Measurements from ENCODE around the gene ADGRL3.
"Not testable (repeated sequence)": the region's sequence is repeated elsewhere in the genome, so short reads cannot be mapped to it uniquely, and the experiment has no call there.

ADGRL3 gene

DNA sequence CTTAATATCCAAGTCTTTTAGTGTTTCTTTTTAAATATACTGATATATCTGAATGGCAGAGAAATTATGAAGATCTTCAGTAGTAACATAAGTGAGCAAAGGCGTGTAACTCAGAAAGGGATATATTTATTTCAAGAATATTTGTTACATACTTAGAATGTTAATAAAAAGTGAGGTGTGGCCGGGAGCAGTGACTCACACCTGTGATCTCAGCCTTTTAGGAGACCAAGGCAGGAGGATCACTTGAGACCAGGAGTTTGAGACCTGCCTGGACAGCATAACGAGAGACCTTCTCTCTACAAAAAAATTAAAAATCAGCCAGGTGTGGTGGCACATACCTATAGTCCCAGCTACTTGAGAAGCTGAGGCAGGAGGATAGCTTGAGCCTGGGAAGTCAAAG lies 651.0 kb downstream of the ADGRL3 start:
- no peak for DNase-seq

DNA sequence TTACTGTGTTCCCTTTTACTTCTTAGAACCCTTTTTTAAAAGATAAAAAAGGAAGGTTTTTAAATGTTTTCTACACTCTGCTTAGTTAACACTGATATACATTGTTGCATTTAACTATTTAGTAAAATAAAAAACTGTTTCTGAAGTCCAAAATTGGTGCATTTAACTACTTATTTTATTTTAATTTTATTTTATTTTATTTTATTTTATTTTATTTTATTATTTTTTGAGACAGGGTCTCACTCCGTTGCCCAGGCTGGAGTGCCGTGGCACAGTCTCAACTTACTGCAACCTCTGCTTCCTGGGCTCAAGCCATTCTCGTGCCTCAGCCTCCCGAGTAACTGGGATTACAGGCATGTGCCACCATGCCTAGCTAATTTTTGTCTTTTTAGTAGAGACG lies 652.0 kb downstream of the ADGRL3 start:
- not testable (repeated sequence) for DNase-seq

DNA sequence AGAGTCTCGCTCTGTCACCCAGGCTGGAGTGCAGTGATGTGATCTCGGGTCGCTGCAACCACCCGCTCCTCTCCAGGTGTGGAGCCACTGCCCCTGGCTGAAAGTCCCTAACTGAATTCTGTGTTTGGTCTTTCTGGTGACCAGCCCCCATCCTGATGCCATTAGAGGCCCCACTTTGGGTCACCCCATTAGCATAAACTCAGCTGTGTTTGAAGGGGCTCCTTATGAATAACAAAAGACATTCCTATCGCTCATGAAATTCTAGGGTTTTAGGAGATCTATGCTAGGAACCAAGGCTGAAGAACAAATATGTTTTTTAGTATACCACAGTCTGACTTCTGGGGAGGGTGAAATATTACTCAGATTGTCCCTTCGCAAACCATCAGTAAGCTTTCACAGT lies 652.9 kb downstream of the ADGRL3 start:
- no peak for DNase-seq

DNA sequence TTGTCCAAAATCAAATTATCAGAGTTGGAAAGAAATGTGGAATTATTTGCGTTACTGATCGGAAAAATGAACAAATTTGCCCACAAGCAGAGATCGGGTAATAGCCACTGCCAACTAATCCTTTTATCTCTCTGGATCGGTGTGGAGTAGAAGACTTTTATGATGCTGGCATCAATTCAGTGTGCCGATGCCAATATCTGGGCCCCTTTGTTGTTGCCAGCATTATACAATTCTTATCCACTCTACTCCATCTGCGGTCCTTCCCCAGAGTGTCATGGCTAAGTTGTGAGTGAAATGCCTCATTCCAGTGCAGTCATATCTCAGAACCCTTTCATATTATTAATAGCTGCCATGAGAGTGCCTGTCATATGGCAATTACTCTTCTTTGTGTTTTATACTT lies 660.2 kb downstream of the ADGRL3 start:
- no peak for DNase-seq

DNA sequence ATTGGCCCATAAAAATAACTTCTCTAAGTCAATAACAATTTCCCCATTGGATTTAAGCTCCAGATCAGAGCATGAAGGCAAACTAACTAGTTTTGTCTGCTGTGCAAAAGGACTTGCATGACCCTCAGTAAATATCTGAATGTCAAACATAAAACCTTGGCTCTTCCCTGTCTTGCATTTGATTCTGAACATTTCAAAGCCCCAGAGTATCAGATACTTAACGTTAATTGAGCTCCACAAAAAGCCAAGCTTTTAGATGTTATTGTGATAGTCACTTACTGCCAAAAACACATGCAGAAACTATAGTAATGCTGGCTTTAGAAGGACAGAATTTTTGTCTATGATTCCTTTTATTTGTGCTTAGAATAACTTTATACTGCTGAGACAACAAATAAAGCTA lies 664.2 kb downstream of the ADGRL3 start:
- no peak for DNase-seq

DNA sequence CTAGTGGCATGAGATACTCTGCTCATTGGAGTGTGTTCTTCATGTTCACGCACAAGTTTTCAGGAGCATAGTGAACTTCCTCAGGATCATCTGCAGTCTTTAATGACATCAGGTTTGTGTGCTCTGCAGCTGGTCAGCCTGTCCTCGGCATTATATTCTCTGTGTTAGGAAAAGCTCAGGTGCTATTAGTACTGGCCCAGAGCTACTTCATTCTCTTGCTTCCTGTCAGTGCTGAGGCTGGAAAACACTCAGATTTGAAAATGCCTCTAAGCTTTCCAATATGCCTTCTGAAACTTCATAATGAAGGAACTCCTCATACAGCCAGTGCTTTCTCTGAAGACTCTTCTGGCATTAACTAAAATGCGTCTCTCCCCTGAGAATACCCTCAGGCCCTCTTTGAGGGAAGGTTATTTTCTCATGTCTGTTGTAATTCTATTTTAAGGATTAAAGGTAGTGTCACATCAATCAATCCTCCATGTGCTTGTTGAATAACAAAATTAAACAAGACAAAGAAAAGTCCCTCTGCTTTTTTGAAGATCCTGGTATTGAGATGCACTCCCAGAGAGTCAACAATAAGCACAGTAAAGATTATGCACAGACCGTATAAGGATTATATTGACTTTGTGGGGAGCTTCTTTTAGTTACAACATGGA lies 666.4 kb downstream of the ADGRL3 start:
- DNase-seq, result no peak

DNA sequence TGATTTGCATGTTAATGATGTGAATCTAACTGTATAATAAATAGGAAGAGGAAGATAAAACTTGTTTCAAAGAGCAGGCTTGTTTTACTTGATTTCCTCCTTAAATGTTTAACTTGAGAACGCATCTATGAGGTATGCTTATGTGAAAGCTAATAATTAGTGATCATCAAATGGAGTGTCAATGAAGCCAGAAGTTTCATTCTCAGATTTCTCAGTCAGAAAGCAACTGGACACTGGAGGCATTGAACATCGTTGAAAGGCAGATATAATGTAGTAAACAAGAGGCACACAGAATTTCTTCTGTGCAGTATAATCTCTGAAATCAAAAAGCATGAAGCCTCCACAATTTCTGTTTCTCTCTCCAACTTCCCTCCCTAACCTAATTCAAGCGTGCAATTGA lies 672.9 kb downstream of the ADGRL3 start:
- no peak for DNase-seq

DNA sequence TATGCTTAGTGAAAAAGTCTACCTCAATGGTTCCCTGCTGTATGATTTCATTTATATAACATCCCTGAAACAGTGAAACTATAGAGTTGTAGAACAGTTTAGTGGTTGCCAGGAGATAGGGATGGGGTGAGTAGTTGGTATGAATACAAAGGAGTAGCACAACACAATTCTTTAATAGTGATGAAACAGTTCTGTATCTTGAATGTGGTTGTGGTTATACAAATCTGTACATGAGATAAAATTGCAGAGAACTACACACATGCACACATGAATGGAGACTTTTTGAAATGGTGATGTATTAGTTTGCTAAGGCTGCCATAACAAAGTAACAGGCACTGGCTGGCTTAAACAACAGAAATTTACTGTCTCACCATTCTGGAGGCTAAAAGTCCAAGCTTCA lies 677.1 kb downstream of the ADGRL3 start:
- DNase-seq, result no peak

DNA sequence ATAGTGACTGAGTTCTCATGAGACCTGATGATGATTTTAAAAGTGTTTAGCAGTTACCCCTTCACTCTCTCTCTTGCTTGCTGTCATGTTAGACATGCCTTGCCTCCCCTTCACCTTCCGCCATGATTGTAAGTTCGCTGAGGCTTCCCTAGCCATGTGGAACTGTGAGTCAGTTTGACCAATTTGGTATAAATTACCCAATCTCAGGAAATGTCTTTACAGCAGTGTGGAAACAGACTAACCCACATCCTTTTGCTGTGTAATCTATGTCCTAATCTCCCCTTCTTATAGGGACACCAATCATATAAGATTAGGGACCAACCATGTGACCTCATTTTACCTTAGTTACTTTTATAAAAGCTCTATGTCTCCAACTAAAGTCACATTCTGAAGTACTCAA lies 677.8 kb downstream of the ADGRL3 start:
- no peak for DNase-seq

DNA sequence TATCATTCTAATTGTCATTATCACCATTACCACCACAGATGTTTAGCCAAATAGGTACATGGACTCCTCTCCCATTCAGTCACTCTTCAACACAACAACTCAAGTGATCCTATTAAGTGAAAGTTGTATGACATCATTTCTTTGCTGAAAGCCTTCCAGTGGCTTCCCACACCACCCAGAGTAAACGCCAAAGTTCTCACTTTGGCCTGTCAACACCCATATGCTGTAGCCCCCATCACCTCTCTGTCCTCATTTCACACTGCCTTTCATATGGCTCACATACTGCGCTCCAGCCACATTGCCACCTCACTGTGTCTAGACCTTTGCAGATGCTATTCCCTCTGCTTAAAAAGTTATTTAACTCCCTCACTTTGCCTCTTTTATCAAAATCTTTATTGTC lies 682.3 kb downstream of the ADGRL3 start:
- no peak for DNase-seq

DNA sequence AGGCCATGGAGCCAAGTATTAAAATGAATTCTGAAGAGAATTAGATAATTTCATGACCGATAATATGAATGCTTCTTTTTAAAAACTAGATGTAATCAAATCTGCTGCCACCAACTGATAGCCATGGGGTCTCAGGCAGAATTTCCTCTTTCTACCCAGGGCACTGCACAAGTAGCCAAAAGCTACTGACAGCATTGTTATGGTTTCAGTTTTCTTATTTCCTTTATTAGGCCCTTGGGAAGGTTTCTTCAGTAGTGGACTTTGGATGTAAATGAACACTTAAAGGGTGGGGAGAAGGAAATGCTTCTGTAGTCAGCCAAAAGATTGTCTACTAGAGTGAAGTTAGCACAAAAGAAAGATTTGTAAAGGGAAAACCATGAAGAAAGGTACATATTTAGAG lies 686.0 kb downstream of the ADGRL3 start:
- DNase-seq, result no peak

DNA sequence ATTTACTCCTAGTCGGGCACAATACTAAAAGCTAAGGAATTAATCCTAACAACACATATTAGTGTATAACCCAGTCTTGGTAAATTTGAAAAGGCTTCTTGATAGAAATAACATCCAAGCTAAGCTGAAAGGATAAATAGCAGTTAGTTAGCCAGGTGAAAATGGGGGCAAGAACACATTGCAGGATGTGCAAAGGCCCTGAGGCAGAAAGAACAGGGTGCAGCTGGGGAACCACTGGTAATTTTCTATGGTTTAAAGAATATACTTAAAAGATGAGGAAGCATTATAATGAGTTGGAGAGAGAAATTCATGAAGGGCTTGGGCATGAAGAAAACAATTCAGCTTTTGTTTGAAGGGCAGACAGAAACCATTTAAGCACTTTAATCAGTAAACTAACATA lies 689.0 kb downstream of the ADGRL3 start:
- DNase-seq, result no peak

DNA sequence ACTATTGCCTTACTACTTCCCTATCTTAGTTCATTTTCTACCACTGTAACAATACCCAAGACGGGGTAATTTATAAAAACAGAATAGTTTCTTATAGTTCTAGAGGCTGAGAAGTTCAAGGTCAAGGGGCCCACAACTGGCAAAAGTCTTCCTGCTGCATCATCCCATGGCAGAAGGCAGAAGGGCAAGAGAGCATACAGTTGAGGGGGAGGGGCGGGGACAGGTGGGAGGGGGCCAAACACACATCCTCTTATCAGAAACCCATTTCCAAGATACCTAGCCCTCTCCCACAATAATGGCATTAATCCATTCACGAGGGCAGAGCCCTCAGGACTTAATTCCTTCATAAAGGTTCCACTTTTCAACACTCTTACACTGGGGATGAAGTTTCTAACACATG lies 690.2 kb downstream of the ADGRL3 start:
- no peak for DNase-seq

DNA sequence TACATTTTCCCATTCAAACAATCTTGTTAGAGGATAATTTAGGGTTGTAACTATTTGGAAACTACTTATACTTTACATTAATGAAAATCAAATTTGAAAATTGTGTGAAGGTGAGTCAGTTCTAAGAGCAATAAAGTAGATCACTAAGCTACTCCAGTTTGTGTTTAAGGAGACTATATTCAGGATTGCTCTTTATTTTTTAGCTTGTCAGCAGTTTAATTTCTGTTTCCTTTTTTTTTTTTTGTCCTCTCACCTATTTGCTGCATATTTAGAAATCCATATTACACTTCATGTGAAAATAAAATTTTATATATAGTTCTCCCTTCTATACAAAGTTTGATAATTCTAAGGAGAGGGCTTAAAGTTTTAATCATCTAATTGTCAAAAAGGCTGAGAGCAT lies 691.8 kb downstream of the ADGRL3 start:
- DNase-seq, result no peak

DNA sequence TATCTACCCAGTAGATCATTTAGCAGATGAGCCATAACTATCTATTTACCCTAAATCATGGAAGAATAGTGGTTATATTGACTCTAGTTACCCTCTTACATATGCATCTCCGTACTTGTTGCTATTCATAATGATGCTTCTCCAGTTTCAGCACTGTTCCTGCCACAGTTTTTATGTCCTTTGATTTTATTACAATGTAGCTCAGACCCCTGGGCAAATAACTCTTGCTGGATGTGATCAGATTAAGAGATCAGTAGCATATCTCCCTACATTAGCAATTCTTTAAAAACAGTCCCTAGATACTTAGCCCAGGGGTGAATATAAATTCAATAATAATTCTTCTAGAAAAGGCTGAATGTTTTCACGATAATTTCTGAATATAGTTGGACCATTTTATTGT lies 696.5 kb downstream of the ADGRL3 start:
- DNase-seq, result no peak

DNA sequence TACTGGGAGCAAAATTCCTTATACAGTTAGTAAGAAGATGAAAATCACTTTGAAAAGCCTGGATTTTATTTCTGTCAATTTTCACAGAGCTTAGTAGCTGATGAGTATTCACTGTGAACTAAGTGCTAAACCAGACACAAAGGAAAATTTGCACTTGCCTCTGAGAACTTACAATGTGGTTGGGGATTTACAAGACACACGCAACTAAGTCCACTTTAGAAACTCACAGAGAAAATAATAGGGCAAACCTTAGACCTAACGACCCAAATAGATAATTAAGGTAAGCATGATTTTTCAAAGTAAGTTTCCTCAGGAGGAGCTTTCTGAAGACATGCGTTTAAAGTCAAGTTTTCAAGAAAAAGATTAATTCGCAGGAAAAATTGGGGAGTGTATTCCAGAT lies 708.9 kb downstream of the ADGRL3 start:
- no peak for DNase-seq

DNA sequence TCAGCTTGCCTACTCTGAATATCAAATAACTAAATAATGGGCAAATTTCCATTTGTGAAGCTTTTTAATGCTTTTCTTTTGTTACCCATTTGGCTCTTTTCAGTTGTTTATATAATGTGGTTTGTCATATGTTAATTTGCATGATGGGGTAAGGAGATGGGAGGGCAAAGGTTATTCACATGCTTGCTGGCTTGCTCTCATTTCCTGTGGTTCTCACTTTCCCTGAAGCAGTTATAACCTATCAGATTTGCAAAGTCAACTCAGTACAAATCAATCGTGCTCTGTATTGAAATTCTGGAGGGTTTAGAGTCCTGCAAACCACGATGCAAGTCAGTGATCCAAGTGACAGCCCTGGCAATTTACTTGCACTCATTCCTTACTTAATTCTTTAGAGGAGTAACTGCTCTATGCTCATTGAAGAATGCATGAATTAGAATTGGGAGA lies 711.2 kb downstream of the ADGRL3 start:
- no peak for DNase-seq

DNA sequence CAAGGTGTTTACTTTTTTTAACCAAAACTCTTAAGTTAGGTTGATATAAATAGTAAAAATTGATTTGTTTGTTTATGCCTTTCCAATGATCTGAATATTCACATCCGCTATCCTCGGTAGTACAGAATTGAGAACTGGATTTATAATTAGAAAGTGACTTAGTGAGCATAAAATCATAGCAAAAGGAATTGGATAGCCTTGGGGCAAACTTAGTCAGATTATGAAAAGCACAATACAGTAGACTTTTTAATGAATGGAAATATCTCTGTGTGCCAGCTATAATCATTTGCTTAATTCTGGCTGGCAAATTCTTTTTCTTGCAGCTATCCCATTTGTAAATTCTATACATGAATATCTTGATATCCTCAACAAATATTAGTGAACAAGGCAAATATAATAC lies 713.5 kb downstream of the ADGRL3 start:
- no peak for DNase-seq

DNA sequence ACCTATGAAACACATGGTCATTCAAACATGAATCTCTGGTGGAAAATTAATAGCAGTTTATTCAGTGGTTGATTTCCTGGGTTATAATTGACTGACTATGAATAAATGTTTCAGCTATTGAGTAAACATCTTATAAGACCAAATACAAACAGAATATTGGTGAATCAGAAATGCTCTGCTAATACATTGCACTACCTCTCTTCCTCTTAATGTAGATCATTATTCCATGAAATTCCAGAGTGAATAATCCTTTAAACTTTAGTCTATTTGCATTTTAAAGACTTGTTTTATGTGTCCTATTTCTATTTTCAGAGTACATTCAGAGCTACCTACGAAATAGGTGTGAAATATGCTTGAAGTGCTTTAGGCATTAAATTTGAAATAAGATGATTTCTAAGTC lies 715.4 kb downstream of the ADGRL3 start:
- no peak for DNase-seq

DNA sequence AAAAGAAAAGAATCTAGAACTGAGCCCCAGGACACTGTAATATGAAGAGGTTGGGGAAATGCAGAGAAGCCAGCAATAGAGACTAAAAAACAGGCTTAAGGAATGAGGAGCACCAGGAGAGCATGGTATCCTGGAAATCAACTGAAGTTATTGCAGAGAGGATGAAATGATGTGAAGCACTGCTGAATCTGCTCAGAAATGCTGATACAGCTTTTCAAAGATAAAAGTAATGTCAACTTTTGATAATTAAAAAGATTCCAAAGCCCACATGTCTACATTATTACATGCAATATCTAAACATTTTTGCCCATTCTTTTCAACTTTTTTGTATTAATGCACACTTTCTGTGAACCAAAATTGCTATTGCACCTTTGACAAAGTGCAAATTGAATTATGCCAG lies 718.4 kb downstream of the ADGRL3 start:
- DNase-seq, result no peak

DNA sequence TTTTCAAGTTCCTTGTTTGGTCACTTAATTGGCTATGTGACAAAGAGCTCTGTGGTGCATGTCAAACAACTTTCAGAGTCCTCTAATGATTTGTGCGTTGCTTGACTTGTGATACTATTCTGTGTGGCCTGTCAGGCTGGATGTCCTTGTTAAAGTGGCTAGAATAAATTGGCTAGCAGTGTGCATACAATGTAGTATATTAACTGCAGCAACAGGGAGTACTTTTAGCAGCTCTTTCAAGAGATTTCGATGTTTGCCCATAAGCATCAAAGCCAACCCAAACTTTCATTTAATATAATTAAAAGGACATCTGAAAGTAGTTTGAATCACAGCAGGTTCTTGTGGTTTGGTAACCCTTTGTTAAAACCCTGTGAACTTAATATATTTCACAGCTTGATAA lies 718.9 kb downstream of the ADGRL3 start:
- DNase-seq, result no peak

DNA sequence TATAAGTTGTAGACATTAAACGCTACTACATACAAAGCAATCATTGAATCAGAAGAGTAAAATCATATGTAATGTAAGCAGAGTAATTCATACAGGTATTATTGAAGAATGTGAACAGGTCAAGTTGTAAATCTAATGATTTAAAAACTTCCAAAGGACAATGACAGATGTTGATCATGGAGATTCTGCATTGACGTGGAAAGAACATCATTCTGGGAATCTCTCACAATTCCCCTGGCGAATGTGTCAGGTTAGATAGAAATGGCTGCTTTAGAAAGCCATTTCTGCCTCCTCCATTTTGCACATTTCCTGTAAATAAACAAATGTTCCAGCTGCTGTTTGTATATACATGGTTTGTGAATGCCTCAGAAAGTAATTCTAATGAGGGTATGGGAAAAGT lies 719.4 kb downstream of the ADGRL3 start:
- no peak for DNase-seq

DNA sequence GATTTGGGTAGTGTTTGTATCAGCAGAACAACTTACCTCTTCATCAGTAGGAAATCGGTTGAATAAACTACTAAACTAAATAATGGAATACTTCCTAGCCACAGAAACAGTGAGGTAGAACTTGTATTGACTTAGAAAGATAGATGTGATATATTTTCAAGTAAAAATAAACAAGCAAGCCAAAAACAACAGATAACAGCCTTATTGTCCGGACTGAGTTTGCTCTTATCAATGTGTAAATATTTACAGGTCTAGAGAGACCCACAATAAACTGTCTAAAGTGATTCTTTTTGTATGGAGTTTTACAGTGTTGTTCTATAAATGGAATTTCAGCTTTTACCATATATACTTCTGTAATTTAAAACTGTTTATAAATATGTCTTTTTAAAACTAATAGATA lies 721.8 kb downstream of the ADGRL3 start:
- no peak for DNase-seq

DNA sequence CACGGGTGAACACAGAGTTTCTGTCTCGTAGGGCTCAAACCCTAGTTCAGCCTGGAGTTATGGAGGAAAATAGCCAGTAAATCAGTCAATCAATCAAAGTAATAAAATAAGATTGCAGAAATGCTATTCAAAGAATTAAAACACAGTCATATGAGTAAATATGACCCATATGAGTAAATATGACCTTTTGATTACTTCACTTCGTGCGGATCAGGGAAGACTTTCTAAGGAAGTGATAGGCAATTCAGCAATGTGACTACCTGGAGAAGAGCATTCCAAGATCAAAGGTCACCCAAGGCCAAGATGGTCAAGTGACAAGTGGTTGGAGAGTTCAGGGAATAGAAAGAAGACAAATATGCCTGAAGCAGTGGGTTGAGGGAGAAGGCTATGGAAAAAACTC lies 722.6 kb downstream of the ADGRL3 start:
- no peak for DNase-seq

DNA sequence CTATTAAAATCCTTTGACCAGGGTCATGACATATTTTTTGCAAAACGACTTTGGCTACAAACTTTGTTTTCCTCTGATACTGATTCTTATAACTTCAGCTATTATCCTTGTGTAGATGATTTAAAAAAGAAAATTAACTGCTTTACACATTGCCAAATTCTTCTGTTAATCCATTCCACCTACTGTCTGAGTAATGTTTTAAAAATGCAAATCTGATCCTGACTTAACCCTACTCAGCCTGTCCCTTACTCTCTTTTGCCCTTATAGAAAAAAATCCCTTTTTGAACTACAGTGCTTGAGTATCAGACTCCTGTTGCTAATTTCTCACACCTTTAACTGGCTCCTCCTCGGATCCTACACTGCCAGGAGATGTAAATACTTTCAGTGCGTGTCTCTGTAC lies 723.1 kb downstream of the ADGRL3 start:
- no peak for DNase-seq

DNA sequence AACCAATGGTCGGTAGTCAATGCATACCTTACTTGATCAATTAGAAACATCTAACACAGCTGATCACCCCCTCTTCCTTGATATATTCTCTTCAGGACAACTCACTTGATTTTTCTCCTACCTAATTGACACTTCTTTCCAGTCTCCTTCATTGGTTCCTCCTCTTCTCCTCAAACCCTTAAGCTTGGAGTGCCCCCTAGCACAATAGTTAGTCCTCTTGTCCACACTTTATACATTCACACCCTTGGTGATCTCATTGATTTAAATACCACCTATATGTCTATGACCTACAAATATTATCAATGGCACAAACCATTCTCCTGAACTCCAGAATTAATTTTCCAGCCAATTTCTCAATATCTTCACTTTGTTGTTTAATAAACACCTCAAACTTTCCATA lies 724.0 kb downstream of the ADGRL3 start:
- DNase-seq, result no peak
